HG03558 (cell line): ENCODE results near the gene TSPAN11.
"Not testable (repeated sequence)": the region's sequence is repeated elsewhere in the genome, so short reads cannot be mapped to it uniquely, and the experiment has no call there.

Experiments used
- ATAC-seq: cut with Tn5 transposase; IDR thresholded peaks from one replicate; pipeline ENCODE4 v1.9.1; 2021; ENCODE audit warnings: moderate number of reproducible peaks; ENCODE audit not compliant: unreplicated experiment; ENCODE audit errors: extremely low read depth

TSPAN11 gene, protein sequence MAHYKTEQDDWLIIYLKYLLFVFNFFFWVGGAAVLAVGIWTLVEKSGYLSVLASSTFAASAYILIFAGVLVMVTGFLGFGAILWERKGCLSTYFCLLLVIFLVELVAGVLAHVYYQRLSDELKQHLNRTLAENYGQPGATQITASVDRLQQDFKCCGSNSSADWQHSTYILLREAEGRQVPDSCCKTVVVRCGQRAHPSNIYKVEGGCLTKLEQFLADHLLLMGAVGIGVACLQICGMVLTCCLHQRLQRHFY

GRCh38 chr12:30926243-30927221 lies at the start of gene TSPAN11:
Gene TSPAN11, plus strand, starts transcription at chr12:30926748. Its CDS starts 27,244 bp downstream, at chr12:30953992.
- no peak for ATAC-seq

DNA sequence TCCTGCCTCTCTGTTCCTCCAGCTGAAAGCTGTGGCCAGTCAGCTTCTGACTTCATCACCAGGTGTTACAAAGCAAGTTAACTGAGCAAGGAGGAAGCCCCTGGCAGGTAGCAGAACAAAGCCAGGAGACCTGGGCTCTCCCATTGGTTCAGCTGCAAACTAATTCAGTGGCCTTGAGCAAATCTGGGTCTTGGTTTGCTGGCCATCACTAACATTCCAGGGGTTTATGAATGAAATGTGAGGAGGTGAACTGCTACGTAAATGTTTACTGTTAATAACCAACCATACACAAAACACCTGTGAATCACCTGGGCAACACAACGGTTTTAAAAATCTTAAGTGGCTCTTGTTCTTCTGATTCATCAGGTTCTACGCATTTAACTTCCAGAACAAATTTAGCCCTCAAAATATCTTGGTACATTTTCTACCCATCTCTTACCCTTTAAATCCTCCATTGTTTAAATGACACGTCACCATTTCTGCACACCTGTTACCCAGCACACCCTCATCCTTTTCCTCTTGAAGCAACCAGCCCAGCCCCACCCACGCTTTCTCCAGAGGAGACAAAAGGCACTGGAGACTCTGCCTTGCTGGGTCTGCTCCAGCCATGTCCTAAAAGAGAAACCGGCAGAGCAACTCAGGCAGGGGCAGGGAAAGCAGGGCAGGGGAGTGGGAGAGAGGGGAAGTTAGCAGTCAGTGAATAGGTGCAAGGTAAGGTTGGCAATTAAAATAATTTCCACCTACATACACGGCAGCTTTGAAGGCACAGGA lies 49.3 kb upstream of the TSPAN11 start:
- ATAC-seq = no peak

GRCh38 chr12:30878024-30878423 lies 48.5 kb upstream of the TSPAN11 start:
- ATAC-seq = no peak

DNA sequence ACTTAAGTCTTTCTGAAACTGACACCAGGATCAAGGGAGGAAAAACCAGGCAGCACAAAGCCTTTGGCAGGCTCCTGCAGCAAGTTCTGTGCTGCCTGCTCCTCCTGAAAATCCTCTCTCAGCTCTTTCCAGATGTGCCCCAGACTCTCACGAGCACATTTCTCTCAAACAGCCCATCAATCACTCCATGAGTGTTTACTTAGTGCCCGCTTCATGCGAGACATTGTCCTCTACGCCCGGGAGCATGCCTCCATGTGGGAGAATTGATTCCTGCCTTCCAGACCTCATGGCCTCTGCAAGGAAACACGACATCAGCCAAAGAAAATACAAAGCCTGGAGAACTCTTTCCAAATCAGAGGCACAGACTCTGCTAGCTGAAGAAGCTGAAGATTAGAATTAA lies 46.5 kb upstream of the TSPAN11 start:
- no peak for ATAC-seq

DNA sequence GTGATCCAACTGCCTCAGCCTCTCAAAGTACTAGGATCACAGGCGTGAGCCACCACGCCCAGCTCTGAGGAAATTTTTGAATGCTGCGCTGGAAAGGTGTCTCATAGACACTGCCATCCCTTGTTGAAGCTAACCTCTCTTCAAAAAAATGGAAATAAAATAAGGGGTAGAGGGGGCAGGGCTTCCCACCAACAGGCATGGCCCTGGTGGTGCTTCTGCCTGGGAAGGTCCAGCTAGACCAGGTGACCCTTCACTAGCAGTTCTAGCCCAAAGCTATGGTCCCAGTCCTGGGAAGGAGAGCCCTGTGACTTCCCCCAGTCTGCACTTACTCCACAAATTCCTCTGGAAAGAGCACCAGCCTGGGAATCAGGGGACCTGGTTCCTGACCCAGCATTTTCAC lies 45.7 kb upstream of the TSPAN11 start:
- ATAC-seq = no peak

- ATAC-seq = no peak
These were observed 43.8 kb upstream of the TSPAN11 start for GRCh38 chr12:30882706-30883105.

GRCh38 chr12:30884799-30885198 lies 41.7 kb upstream of the TSPAN11 start:
- no peak for ATAC-seq

- no peak for ATAC-seq
These were observed 41.2 kb upstream of the TSPAN11 start for GRCh38 chr12:30885321-30885720.

DNA sequence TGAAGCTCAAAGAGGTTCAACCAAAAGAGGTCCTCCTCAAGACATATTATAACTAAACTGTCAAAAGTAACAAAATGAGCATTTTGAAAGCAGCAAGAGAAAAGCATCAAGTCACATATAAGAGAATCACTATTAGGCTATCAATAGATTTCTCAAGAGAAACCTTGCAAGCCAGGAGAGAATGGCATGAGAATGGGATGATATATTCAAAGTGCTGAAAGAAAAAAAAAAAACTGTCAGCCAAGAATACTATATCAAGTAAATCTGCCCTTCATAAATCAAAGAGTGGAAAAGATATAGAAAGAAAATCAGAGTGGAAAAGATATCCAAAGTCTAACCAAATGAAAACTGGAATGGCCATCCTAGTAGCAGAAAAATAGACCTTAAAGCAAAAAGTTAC lies 39.3 kb upstream of the TSPAN11 start:
- ATAC-seq = no peak

- no peak for ATAC-seq
These were observed 38.3 kb upstream of the TSPAN11 start for GRCh38 chr12:30888241-30888640.

GRCh38 chr12:30894531-30894930 lies 32.0 kb upstream of the TSPAN11 start:
- not testable (repeated sequence) for ATAC-seq

GRCh38 chr12:30896461-30896860 lies 30.1 kb upstream of the TSPAN11 start:
- ATAC-seq = no peak

DNA sequence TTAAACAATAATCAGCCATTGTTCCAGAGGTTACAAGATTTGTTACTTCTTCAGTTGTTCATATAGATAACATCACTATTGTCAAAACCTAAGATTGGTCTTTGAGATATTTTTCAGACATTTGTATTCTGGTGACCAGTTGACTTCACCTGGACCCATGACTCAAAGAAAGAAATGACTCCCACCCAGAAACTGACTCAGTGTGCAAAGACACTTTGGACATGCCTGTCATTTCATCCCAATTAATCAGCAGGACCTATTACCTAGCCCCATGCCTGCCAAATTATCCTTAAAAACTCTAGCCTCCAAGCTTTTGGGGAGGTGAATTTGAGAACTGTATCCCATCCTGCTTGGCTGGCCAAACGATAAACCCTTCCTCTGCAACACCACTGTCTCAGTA lies 27.7 kb upstream of the TSPAN11 start:
- ATAC-seq = no peak

GRCh38 chr12:30900351-30900750 lies 26.2 kb upstream of the TSPAN11 start:
- ATAC-seq = no peak

DNA sequence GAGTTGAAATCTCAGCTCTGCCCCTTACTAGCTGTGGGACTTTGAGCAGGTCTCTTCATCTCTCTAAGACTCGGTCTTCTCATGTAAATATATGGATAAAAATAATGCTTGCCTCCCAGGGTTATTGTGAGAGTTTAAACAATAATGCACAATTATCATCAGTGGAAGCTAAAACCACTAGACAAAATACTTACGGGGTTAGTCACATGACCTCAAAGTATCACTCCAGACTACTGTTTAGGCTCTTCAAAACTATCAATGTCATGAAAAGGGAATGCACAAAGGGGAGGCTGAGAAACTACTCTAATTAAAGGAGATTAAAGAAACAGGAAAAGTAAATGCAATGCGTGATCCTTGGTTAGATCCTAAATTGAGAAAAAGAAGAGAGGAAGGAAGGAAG lies 24.5 kb upstream of the TSPAN11 start:
- ATAC-seq = no peak

GRCh38 chr12:30902596-30902995 lies 24.0 kb upstream of the TSPAN11 start:
- no peak for ATAC-seq

- ATAC-seq = no peak
These were observed 21.0 kb upstream of the TSPAN11 start for GRCh38 chr12:30905463-30906009.

- ATAC-seq = no peak
These were observed 18.3 kb upstream of the TSPAN11 start for GRCh38 chr12:30908076-30908721.

- no peak for ATAC-seq
These were observed 17.7 kb upstream of the TSPAN11 start for GRCh38 chr12:30908722-30909348.
